Measurements from ENCODE around the gene TRIM62.
"Not testable (repeated sequence)": the region's sequence is repeated elsewhere in the genome, so short reads cannot be mapped to it uniquely, and the experiment has no call there.

Gene TRIM62

GRCh38 chr1:33117440-33118085, 64.3 kb downstream of the TRIM62 start:
- FAIRE-seq, result no peak
- no peak for DNase-seq (ENCODE audit: insufficient read length, low spot score)

GRCh38 chr1:33111965-33112364, 69.9 kb downstream of the TRIM62 start:
- DNase-seq (ENCODE audit: insufficient read length, low spot score) (no peak), FAIRE-seq (peak; percentile 60)

DNA sequence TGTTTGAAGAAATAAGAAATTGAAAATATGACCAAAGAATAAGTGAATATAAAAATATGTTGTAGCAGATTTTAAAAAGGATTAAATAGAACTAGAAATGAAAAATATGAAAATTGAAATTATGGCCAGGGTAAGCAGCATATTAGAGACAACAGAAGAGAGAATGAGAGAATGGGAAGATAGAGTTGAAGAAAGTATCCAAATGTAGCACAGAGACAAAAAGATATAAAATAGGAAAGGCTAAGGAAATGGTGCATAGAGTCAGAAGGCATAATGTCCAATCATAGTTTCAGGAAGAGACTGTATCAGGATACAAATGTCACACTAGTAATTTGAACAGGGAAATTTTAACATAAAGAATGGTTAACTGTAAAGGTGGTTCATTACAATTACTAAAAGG, 71.4 kb downstream of the TRIM62 start:
- no peak for FAIRE-seq

GRCh38 chr1:33100119-33100415, 81.8 kb downstream of the TRIM62 start:
- not testable (repeated sequence) for DNase-seq (ENCODE audit: insufficient read length, low spot score); FAIRE-seq

More for the DNA sequence above, 71.4 kb downstream of the TRIM62 start:
- DNase-seq (ENCODE audit: insufficient read length, low spot score), result no peak

- peak; percentile 97 for FAIRE-seq
- DNase-seq (ENCODE audit: insufficient read length, low spot score), result peak; percentile 91
Observed at GRCh38 chr1:33099290-33100118, 82.3 kb downstream of the TRIM62 start.

DNA sequence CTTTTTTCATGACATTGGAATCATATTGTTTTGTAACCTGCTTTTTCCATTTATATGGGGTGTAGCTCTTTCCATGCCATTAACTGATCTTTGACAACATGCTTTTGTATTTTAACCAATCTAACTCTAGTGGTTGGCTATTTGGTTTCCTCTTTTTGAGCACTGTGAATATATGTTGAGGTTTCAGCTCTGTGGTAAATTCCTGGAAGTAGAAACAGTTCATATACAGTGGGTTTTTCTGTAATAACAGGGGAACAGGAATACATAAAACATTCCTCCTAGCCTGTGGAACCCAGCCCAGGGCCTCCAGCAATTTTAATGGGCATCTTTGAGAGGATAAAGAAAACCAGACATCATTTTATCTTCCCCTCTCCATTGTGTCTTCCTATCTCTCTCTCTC, 83.5 kb downstream of the TRIM62 start:
- DNase-seq (ENCODE audit: insufficient read length, low spot score) (no peak), FAIRE-seq (no peak)

DNA sequence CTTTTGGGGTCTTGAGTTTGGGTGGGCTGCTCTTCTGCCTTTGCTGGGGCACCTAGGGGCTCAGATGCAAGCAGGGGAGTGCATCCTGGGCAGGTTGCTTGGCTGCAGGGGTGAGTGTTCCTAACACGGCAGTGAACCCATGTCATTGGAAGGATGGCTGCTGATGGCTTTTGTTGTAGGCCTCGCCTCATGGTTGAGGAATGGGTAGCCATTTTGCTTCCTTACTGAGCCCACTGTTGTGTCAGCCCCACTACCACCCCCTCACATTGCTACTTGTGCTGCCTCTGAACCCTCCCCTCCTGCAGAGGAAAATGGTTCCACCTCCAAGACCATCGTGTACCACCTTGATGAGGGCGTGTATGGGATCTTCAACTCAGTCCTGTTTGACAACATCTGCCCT, 84.1 kb downstream of the TRIM62 start:
- no peak for DNase-seq (ENCODE audit: insufficient read length, low spot score)
- FAIRE-seq, result peak; percentile 28

DNA sequence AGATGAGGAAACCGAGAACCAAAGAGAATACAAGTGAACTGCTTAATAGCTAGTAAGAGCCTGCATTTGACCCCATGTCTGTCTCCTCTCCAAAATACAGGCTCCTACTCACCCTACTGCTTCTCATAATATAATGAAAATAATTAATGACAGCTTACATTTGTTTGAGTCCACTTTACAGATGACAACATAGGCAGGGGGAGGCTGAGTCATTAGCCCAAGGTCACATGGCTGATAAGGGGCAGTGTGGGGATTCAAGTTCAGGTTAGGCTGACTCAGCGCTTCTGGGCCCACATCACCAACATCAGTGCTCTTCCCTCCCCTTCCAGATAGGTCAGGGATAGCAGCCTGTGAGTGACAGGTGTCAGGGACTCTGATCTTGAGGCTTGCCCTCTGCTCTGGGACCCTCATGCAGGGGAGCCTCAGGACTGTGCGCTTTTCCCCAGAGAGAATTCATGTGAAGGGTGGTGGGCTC, 84.7 kb downstream of the TRIM62 start:
- FAIRE-seq, result no peak
- DNase-seq (ENCODE audit: insufficient read length, low spot score), result no peak

- no peak for FAIRE-seq
- DNase-seq (ENCODE audit: insufficient read length, low spot score), result no peak
Observed at GRCh38 chr1:33096363-33097005, 85.4 kb downstream of the TRIM62 start.

Measured in HTR-8/SVneo (cell line).